K562 (cell line): ENCODE measurements around the gene PPARGC1A. TPM values are rescaled to one million over a fixed set of nuclear protein-coding genes. Genes with fewer than 3 reads are reported as not detected.

Experiments used
- ATAC-seq: fragments of 200-7000 bp; cut with Tn5 transposase; 3 replicates; pipeline ENCODE4 v1.9.1; 2020; ENCODE audit warnings: moderate library complexity
- BruUV-seq: library from RNA; stranded (reverse); fragments of 400-500 nt; replicated peaks from 2 replicates; lab custom pipeline; 2021; lab: Mats Ljungman, UMichigan
- CTCF ChIA-PET: fragments of 300-600 bp; formaldehyde crosslinking; extraction: SDS; loops from one replicate; lab custom pipeline; 2021; ENCODE audit warnings: low intra/inter-chr PET ratio; lab: Yijun Ruan, JAX
- POLR2A ChIA-PET: fragments of 300-600, 350-650 bp; sonication (Branson Sonifier 250); formaldehyde crosslinking; extraction: SDS; loops from one replicate; lab custom pipeline; 2021; ENCODE audit warnings: antibody characterized with exemption, inconsistent platforms; lab: Yijun Ruan, JAX
- DNase-seq, 4 experiments: peaks; one replicate each; pipeline versions ENCODE4 v3.0.0 to v3.0.0-alpha.2; 2011 to 2018; ENCODE audit warnings: low spot score in 3 of 4, mixed read lengths in 3 of 4; ENCODE audit errors: extremely low read depth in 1 of 4
- FAIRE-seq: peaks from 2 replicates; lab custom pipeline; 2011; peaks lifted over from hg19 to GRCh38; lab: Jason Lieb, UNC
- H2AFZ ChIP-seq: 2 replicates; pipeline ENCODE4 v1.6.0; 2011; ENCODE audit warnings: low read depth, low read length, control low read depth, inconsistent platforms
- H3K27ac ChIP-seq: fragments of 200-600 bp; 3 replicates; pipeline ENCODE4 v1.8.0; 2011; ENCODE audit warnings: low read depth, mild to moderate bottlenecking, control low read depth, inconsistent platforms, low read length, moderate library complexity, mixed read lengths; ENCODE audit errors: extremely low read depth
- H3K27me3 ChIP-seq, 2 experiments: fragments of 300-600 bp in 1 of 2; 2 replicates in 1 of 2; 3 replicates in 1 of 2; pipeline versions ENCODE4 v1.6.0 to v1.8.0; 2011; ENCODE audit warnings: inconsistent platforms in 2 of 2, low read length in 2 of 2, mild to moderate bottlenecking in 1 of 2, mixed read lengths in 1 of 2, moderate library complexity in 1 of 2; ENCODE audit not compliant: control insufficient read depth in 2 of 2, insufficient read depth in 2 of 2
- H3K36me3 ChIP-seq: fragments of 300-600 bp; 3 replicates; pipeline ENCODE4 v1.8.0; 2011; ENCODE audit warnings: mild to moderate bottlenecking, low read length, inconsistent platforms; ENCODE audit not compliant: control insufficient read depth, insufficient read depth
- H3K4me1 ChIP-seq, 2 experiments: fragments of 200-600 bp in 1 of 2; replicated peaks in 1 of 2; 2 replicates in 1 of 2; 3 replicates in 1 of 2; pipeline versions ENCODE4 v1.5.1 to v1.8.0; 2011; ENCODE audit warnings: inconsistent platforms in 2 of 2, low read length in 2 of 2, mild to moderate bottlenecking in 1 of 2, mixed read lengths in 1 of 2, moderate library complexity in 1 of 2; ENCODE audit not compliant: control insufficient read depth in 2 of 2, insufficient read depth in 2 of 2
- H3K4me2 ChIP-seq: 2 replicates; pipeline ENCODE4 v1.6.1; 2011; ENCODE audit warnings: low read length, control low read depth, inconsistent platforms, mixed read lengths; ENCODE audit not compliant: insufficient read depth
- H3K4me3 ChIP-seq: fragments of 200-600 bp; sonication (generic), shearing (Covaris generic); 2 replicates; pipeline ENCODE4 v1.5.1; 2016; ENCODE audit warnings: control low read depth, inconsistent platforms
- H3K79me2 ChIP-seq: fragments of 200-600 bp; 3 replicates; pipeline ENCODE4 v1.8.0; 2011; ENCODE audit warnings: low read length, inconsistent platforms; ENCODE audit not compliant: control insufficient read depth, insufficient read depth
- H3K9ac ChIP-seq, 2 experiments: 2 replicates each; pipeline versions ENCODE4 v1.6.0 to v1.6.1; 2011; ENCODE audit warnings: low read depth in 2 of 2, low read length in 2 of 2, control low read depth in 1 of 2, inconsistent platforms in 1 of 2, mild to moderate bottlenecking in 1 of 2, mixed read lengths in 1 of 2; ENCODE audit not compliant: insufficient read depth in 1 of 2
- H3K9me1 ChIP-seq: one replicate; pipeline ENCODE4 v1.6.0; 2011; ENCODE audit warnings: inconsistent platforms, mild to moderate bottlenecking, low read length, moderate library complexity; ENCODE audit not compliant: control insufficient read depth, insufficient read depth
- H3K9me3 ChIP-seq: replicated peaks from 2 replicates; pipeline ENCODE4 v1.5.1; 2011; ENCODE audit warnings: low read depth, low read length, inconsistent platforms; ENCODE audit not compliant: control insufficient read depth, insufficient read depth
- H4K20me1 ChIP-seq: replicated peaks from 2 replicates; pipeline ENCODE4 v1.6.1; 2011; ENCODE audit warnings: low read length, inconsistent platforms, mixed read lengths; ENCODE audit not compliant: control insufficient read depth, insufficient read depth
- ATF2 ChIP-seq: sonication (generic); formaldehyde crosslinking; IDR thresholded peaks from 2 replicates; pipeline ENCODE4 v1.8.1; 2022; ENCODE audit warnings: missing genetic modification reagents
- BRF1 ChIP-seq: IDR thresholded peaks from 3 replicates; pipeline ENCODE4 v1.6.1; 2011; ENCODE audit warnings: borderline replicate concordance, mild to moderate bottlenecking; ENCODE audit not compliant: insufficient read length; ENCODE audit errors: extremely low read depth
- CEBPG ChIP-seq, 3 experiments: fragments of 200-800 bp in 1 of 3; sonication (Bioruptor generic) in 1 of 3; sonication (generic) in 1 of 3; formaldehyde crosslinking in 1 of 3; IDR thresholded peaks in 2 of 3; conservative IDR thresholded peaks in 1 of 3; 2 replicates each; pipeline versions ENCODE4 v1.6.1 to v1.8.0; 2016 to 2022; ENCODE audit warnings: missing compliant biosample characterization in 2 of 3, missing genetic modification characterization in 2 of 3, mild to moderate bottlenecking in 1 of 3, missing genetic modification reagents in 1 of 3
- COPS2 ChIP-seq: fragments of 450-650 bp; conservative IDR thresholded peaks from 2 replicates; pipeline ENCODE4 v1.6.1; 2016; ENCODE audit warnings: mild to moderate bottlenecking, moderate library complexity
- GTF3C2 ChIP-seq: IDR thresholded peaks from 3 replicates; pipeline ENCODE4 v1.6.1; 2011; ENCODE audit warnings: borderline replicate concordance, mild to moderate bottlenecking, moderate library complexity; ENCODE audit not compliant: insufficient read length; ENCODE audit errors: extremely low read depth
- HOMEZ ChIP-seq: fragments of 250-450 bp; sonication (Bioruptor Pico); IDR thresholded peaks from 2 replicates; pipeline ENCODE4 v1.4.0; 2020; ENCODE audit warnings: mild to moderate bottlenecking, moderate library complexity
- MEIS2 ChIP-seq: fragments of 450-650 bp; IDR thresholded peaks from 2 replicates; pipeline ENCODE4 v1.6.1; 2014; ENCODE audit warnings: mild to moderate bottlenecking; ENCODE audit not compliant: partially characterized antibody
- NFATC3 ChIP-seq: fragments of 450-650 bp; IDR thresholded peaks from 2 replicates; pipeline ENCODE4 v1.6.1; 2017; ENCODE audit warnings: mild to moderate bottlenecking
- NRF1 ChIP-seq, 2 experiments: fragments of 450-650 bp; IDR thresholded peaks in 1 of 2; conservative IDR thresholded peaks in 1 of 2; 2 replicates each; pipeline ENCODE4 v1.6.1; 2014; ENCODE audit warnings: mild to moderate bottlenecking in 2 of 2
- PCBP1 ChIP-seq: fragments of 200-400 bp; formaldehyde crosslinking; IDR thresholded peaks from 2 replicates; pipeline ENCODE4 v1.6.1; 2018; ENCODE audit warnings: mild to moderate bottlenecking, low read depth, low read length; ENCODE audit not compliant: poor library complexity, severe bottlenecking
- PCBP2 ChIP-seq: fragments of 200-400 bp; formaldehyde crosslinking; IDR thresholded peaks from 2 replicates; pipeline ENCODE4 v1.6.1; 2018; ENCODE audit warnings: low read length, low read depth, mild to moderate bottlenecking, moderate library complexity; ENCODE audit not compliant: poor library complexity, severe bottlenecking
- ZNF707 ChIP-seq: fragments of 250-450 bp; sonication (Bioruptor Pico); conservative IDR thresholded peaks from 2 replicates; pipeline ENCODE4 v1.8.0; 2022; ENCODE audit warnings: inconsistent platforms, mild to moderate bottlenecking, moderate library complexity
- WGBS: fragments of 100-300 bp; shearing (Covaris generic); methylation state at CpG from one replicate; pipeline ENCODE4 v1.1.6; 2016; ENCODE audit warnings: low coverage, mixed read lengths; ENCODE audit not compliant: insufficient coverage; ENCODE audit errors: missing lambda C conversion rate; 5-methylcytosine and 5-hydroxymethylcytosine counted together
- in situ Hi-C: fragments of 300-500 bp; cut with MboI; formaldehyde crosslinking; loops from 4 replicates; pipeline ENCODE4 v1.15.0; 2018; ENCODE audit warnings: inconsistent platforms, mixed read lengths
- intact Hi-C: fragments of 100-400 bp; cut with micrococcal nuclease; formaldehyde crosslinking; loops from 2 replicates; pipeline ENCODE4 v1.14.2; 2022
- polyA plus RNA-seq, 8 experiments: library from polyadenylated mRNA; depleted of rRNA in 4 of 8; stranded (reverse) in 5 of 8; unstranded in 3 of 8; fragments of >200 nt; fragmentation: Nextera tagmentation in 2 of 8; fragmentation: Illumina TruSeq in 1 of 8; extraction: Ambion mirVana in 2 of 8; extraction: Trizol in 1 of 8; gene quantifications; 2 replicates each; pipeline versions ENCODE4 v1.2.1 to v1.2.3, GENCODE V29; 2011 to 2014; ENCODE audit warnings: inconsistent platforms in 1 of 8, missing spikeins in 1 of 8
- total RNA-seq, 7 experiments: library from RNA; depleted of rRNA in 6 of 7; stranded (reverse); fragments of >200 nt in 6 of 7; fragmentation: Illumina TruSeq in 2 of 7; extraction: Trizol in 2 of 7; gene quantifications; 2 replicates each; pipeline versions ENCODE4 v1.2.1 to v1.2.3, GENCODE V29; 2011 to 2021; ENCODE audit warnings: low replicate concordance in 1 of 7

PPARGC1A gene
- total and polyA plus RNA-seq, 9 of the 15 experiments (the other 6 are each of a cell fraction or from before 2014, with no cell fraction given): 0.02 TPM; not detected in 8

- no peaks in the 10 kb centered on the region for H3K9me1 ChIP-seq
- no peaks in the 10 kb centered on the region for H3K9me3 ChIP-seq
- no peaks in the 10 kb centered on the region for H4K20me1 ChIP-seq
- no peaks in the 10 kb centered on the region for H3K4me1 ChIP-seq
- under 1% methylated on average over 25 of the region's 25 CpGs for WGBS
- in situ Hi-C loops (no loop called here), intact Hi-C loops (no loop called here)
- no peak overlapping the region for H3K27ac ChIP-seq
- FAIRE-seq (no peak), ATAC-seq (no peak), DNase-seq (no peak)
- no TSS peak for BruUV-seq
- no peak overlapping the region for H2AFZ ChIP-seq
- H3K36me3 ChIP-seq: no peaks in the 10 kb centered on the region
- POLR2A ChIA-PET: interaction anchor here (0.8 to 1.1 kb wide), 2 partner anchors 11 to 269 kb away, joined by 3 read pairs; no protein-coding TSS in a partner anchor
- no peaks in the 10 kb centered on the region for H3K79me2 ChIP-seq
- no peak overlapping the region for H3K9ac ChIP-seq
- H3K27me3 ChIP-seq: no peaks in the 10 kb centered on the region
- H3K4me2 ChIP-seq: no peak overlapping the region
- no peak overlapping the region for H3K4me3 ChIP-seq
- CTCF ChIA-PET: no interaction called here
- TF ChIP-seq ATF2 (CRISPR knock-in tag) (no peak), NRF1 (conservative IDR thresholded peaks at IDR 0.05 in 1 of 2, IDR thresholded peaks at IDR 0.05 in 1 of 2) (no peak), PCBP2 (no peak), NFATC3 (no peak), CEBPG (CRISPR knock-in tag; IDR thresholded peaks at IDR 0.05) (no peak), CEBPG (tag; conservative IDR thresholded peaks at IDR 0.05 in 1 of 2, IDR thresholded peaks at IDR 0.05 in 1 of 2) (no peak), MEIS2 (no peak), PCBP1 (no peak), GTF3C2 (no peak), ZNF707 (no peak), BRF1 (no peak), COPS2 (no peak), HOMEZ (CRISPR knock-in tag) (no peak)
Observed at GRCh38 chr4:23888421-23889319, 1.2 kb downstream of the PPARGC1A start.
